GM18858 (cell line): ENCODE results near the gene CLTC.

Experiments used
- ATAC-seq: cut with Tn5 transposase; IDR thresholded peaks from one replicate; pipeline ENCODE4 v1.9.1; 2021; ENCODE audit not compliant: unreplicated experiment

CLTC gene

DNA sequence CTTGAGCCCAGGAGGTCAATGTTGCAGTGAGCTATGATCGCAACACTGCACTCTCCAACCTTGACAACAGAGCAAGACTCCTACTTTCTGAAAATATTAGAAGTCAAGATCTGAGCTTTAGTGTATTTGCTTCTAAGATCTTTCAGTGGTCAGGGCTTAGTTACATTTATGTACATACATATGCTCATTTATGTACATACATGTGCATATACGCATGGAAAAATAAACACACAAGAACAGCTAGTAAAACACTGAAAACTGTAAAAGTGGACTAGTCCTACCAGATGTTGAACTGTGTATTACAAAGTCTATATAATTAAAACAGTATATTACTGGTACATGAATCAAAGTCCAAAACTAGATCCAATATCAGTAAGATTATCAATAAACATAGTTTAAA, 59.2 kb downstream of the CLTC start:
- ATAC-seq: no peak

DNA sequence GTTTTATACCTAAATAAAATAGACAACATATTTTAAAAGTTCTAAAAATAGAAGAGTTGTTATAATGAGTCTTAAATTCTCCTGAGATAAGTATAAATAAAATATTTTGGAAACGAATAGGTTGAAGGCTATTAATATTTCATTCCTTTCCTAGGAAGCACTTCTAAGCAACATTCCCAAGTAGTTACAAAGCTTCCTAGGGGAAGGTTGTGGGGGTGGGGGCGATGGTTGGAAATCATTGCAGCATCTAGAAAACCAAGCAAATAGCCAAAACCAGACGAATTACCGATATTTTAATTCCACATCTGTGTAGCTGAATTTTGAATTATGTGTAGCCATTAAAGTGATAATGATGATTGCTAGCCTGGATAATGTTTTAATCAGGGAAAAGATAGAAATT, 60.6 kb downstream of the CLTC start:
- no peak for ATAC-seq

DNA sequence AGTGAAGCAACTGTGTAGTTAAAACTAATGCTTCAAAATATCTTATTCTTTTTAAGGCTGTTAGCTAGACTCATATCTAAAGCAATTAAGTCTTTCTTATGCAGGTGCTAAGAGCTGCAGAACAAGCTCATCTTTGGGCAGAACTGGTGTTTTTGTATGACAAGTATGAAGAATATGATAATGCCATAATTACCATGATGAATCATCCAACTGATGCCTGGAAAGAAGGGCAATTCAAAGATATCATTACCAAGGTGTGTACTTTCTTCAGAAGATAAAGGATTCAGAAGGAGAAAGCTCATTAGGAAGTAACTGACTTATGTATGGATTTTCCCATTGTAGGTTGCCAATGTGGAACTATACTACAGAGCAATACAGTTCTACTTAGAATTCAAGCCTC, 63.6 kb downstream of the CLTC start:
- no peak for ATAC-seq

DNA sequence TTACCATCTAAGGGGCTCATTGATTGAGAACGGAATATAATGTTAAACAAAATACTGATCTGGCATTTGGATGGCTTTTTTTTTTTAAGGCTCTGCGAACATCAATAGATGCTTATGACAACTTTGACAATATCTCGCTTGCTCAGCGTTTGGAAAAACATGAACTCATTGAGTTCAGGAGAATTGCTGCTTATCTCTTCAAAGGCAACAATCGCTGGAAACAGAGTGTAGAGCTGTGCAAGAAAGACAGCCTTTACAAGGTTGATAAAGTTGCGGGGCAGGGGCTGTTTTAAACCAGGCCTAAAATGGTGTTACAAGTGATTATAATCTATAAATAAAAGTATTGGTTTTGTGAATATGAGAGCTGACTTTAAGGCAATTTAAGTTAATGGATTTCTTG, 65.3 kb downstream of the CLTC start:
- no peak for ATAC-seq

DNA sequence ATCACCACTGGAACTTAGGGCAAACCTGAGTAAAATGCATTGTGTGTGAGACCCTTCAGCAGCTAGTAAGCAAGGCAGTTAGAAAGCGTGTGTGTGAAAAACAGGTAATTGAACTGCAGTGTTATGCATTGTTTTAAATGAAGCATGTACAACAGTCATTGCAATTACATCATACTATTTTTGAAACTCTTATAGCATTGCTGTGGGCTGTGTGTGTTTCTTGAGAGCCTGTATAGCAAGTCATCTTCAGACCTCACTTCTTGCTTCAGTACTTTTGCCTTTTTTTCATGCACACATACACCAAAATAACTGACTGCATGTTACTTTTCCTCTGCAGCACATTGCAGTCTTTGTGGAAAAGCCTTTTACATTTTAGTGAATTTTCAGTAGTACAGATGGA, 68.3 kb downstream of the CLTC start:
- ATAC-seq: no peak

DNA sequence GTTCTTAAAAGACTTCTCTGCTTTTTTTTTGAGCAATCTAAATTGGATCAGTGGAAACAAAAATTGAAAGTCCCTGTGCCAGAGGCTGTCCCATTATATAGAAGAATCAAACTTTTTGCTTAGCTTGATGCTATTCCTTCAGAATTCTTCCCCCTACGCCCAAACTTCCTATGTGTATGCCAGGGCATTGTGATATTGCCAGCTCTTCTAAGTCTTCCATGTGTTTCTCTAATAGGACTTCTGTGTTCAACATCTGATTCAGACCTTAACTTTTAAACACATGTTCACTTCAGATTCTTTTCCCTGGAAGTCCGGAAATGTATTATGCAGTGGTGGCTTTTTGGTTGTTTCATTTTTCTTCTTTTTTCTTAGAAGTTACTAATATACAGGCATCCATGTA, 68.8 kb downstream of the CLTC start:
- no peak for ATAC-seq

DNA sequence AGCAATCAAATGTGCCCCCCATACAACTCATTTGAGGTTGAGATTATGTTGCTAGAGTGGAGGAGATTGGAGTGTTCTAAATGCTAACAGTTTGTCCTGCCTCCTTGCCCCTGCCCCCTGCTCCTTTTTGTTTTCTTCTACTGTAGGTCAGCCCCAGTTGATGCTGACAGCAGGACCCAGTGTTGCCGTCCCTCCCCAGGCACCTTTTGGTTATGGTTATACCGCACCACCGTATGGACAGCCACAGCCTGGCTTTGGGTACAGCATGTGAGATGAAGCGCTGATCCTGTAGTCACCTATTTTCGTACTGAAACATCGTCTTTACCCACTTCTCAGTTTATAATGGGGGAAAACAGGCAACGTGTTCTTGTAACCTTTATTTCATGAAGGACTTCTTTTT, 73.9 kb downstream of the CLTC start:
- ATAC-seq: no peak

DNA sequence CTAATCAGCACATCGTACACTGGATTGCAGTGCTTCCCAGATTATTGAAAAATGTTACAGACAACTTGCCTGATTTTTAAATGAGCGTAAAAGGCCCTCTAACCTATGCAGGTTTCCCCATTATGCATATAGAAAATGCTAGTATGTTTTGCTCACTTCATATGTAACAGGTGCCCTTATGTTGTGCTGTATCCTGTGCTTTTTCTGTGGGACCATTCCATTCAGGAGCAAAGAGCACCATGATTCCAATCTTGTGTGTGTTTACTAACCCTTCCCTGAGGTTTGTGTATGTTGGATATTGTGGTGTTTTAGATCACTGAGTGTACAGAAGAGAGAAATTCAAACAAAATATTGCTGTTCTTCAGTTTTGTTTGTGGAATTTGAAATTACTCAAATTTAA, 74.6 kb downstream of the CLTC start:
- ATAC-seq: no peak

DNA sequence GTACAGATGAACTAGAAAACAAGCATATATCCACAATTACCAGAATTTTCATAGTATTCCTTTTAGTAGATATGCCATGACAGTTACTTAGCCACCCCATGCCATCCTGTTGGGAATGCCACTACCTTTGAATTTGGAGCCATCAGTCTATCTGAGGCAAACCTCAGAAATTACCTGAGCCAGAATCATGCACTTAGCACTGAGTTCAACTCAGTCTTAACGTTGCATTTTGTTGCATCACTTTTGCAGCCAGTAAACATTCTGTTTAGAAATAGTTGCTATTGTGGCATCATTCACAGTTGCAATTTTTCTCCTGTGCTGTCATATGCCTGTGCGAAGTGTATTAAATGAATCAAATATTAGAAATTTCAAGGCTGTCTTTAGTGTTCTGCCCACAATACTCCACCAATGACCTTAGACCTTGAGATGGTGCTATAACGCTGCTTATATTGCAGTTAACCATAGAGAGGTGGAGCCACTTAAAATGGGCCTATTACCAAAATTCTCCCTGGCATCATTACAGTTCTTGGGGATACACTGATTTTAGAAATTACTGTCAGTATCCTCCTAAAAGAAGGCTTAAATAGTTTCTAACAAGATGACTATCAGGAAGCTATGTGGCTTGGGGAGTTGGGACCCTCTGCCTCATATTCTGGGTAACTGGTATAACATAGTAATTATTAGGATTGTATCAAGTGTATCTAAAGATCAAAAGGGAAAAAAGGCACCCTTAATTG, 76.4 kb downstream of the CLTC start:
- ATAC-seq: no peak

DNA sequence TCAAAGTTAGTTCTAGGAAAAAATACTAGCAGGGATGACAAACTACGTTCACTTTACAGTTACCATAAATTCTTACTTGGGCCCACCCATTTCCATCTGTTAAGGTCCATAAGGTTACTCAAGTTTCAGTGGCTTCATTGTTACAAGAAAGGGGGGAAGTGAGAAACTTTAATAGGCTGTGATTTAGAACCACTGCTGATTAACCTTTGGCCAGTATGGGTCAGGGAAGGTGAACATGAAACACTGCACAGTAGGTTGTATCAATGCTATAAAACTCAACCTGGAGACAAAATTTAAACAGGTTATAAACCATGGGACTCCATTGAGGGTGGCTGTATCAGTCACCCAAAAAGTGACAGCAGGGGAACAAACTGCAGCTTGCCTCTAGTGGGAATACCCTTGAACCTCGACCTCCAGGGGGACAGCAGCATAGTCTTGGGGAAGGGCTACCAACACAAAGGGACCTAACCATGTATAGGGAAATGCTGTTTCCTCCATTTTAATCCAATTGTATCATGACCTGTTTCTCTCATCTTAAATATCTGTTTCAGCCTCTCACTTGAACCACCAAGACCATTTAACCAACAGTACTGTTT, 77.1 kb downstream of the CLTC start:
- ATAC-seq: no peak

DNA sequence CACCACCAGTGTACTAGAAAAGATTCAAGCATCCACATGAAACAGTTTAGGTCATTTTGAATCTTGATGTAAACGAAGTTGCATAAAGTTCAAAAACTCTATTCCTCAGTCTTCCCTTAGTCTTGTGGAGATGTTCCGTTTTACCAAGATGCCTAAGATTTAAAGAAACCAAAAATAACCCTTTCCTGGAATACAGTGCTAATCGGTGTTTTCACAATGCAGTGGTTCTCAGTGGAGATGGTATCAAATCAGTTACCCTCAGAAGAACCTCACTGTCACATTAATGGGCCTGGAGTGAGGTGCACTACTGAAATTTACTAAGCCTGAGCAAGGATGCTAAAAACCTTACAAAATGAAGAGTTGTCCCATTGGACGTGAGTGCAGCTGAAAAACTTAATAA, 78.4 kb downstream of the CLTC start:
- ATAC-seq: no peak

DNA sequence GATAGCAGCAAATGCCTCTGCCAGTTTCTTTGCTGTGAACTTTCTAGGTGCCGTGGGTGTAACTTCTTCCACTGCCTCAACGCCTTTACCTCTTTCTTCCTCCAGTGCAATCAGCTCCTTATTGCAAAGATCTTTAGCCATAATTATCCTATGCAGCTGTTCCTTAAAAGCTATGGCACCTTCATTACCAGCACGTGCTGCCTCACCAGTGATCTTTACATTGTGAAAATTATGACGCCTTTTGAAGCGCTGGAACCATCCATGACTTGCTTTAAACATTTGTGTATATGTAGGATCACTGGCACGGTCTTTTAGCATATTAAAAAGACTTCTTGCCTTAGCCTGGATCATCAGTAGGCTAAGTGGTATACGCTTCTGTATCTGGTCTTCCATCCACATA, 79.5 kb downstream of the CLTC start:
- ATAC-seq: no peak

DNA sequence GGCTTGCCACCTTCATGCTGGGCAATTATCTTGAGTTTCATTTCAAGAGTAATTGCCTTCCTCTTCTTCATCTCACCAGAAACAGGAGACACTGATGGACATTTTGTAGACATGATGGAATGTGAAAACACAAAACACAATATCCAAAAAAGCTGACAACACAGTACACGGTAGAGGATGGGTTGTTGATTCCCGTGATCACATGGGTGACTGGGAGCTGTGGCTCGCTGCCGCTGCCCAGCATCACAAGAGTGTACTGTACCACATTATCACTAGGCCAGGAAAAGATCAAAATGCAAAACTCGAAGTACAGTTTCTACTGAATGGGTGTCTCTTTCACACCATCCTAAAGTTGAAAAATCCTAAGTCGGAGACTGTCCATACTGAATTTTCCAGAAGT, 80.1 kb downstream of the CLTC start:
- ATAC-seq: no peak

DNA sequence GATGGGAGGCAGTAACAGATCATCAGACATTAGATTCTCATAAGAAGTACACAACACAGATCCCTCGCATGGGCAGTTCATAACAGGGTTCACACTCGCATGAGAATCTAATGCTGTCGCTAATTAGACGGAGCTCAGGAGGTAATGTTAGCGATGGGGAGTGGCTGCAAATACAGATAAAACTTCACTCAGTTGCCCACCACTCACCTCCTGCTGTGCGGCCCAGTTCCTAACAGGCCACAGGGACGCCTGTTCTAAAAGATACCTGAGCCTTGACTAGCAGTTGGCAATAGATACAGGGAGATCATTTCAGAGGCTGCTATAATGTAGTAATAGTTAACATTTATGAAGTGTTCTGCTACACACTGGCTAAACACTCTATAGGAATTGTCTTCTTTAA, 82.6 kb downstream of the CLTC start:
- no peak for ATAC-seq

DNA sequence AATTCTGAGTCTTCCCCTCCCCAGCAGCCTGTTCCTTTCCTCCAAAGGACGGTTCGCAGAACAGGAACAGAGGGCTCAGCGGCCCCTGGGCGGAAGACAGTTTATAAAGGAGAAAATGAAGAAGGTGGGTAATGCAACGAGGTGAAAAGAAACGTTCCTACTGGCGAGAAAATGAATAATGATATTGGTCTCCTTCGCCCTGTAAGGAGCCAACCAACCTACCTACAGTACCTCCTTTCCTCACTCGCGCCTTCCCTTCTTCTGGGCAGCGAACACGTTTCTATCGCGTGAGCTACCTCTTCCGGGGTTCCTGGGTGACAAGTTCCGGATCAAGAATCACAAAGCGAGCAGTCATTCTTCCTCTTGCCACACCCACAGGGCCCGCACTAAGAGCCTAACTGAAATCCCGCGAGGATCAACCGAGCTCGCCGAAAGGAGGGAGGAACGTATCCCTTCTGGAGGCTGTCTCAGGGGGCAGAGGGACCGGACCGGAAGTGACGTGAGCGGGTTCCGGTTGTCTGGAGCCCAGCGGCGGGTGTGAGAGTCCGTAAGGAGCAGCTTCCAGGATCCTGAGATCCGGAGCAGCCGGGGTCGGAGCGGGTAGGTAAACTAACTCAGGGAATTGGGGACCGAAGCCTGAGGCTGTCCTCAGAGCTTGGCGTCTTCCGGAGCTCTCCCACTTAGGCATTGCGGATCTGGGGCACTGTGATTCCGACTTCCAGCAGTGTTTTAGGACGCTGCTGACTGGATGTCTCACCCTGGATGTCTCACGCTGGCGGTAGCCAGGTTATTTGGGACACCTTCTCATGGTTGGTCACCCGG, 87.7 kb downstream of the CLTC start, which contains the start of the genes PTRH2 and VMP1:
TSS of gene PTRH2 (minus strand) at position 282 of the 822 bp plus-strand sequence. CDS start 9,452 bp downstream, outside the sequence.
TSS of gene VMP1 (plus strand) at position 506 of the 822 bp plus-strand sequence. CDS start 23,793 bp downstream, outside the sequence.
- ATAC-seq: peak; percentile 89

DNA sequence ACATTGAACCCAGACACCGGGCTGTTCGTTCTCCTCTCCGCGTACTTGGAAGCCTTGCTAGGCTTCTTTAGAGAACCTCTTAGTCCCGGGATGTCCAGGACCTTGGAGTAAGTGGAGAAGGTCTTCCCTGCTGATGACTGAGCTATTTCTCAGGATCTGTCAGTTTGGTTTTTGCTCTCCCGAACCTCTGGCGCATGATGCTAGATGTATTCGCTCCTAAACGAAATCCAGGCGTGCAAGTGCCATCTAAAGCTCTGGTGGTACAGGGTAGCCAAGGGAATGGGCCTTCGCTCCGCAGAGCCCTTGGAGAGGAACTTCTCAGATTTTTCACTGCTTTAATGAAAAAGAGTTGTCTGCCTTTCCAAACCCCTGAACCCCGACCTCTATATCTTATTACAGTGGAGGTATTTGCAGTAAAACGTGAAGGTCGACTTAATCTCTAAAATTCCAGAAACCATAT, 88.3 kb downstream of the CLTC start:
- ATAC-seq: no peak

DNA sequence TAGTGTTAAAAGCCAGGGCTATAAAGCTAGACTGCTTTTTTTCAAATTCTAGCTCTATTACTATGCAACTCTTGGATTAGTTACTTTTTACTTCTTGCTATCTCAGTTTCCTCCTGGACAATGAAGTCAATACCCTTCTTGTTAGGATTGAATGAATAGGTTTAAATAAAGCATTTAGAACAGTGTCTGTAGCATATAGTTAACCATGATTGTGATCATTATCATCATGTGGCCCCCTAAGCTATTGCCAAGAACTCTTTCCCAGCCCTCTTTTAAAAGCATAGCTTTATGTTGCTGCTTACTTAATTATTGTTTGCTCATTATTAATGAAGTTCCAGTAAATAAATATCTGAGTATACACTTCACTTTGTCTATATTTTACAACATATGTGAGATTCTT, 92.2 kb downstream of the CLTC start:
- no peak for ATAC-seq

DNA sequence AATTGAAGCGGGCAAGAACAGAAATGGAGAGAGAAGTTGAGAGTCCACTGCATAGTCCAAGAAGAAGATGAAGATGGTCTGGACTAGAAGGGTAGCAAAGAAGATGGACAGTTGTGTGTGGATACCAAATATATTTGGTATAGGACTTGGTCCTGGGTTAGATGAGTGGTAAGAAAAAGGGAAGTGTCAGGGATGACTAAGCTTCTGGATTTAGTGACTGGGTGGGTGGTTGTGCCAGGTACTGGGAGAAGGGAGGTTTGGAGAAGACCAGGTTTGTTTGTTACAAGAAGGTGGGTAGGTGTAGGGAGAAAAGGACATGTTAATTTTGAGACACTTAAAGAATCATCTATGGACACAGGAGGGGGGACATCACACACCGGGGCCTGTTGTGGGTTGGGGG, 93.2 kb downstream of the CLTC start:
- no peak for ATAC-seq

DNA sequence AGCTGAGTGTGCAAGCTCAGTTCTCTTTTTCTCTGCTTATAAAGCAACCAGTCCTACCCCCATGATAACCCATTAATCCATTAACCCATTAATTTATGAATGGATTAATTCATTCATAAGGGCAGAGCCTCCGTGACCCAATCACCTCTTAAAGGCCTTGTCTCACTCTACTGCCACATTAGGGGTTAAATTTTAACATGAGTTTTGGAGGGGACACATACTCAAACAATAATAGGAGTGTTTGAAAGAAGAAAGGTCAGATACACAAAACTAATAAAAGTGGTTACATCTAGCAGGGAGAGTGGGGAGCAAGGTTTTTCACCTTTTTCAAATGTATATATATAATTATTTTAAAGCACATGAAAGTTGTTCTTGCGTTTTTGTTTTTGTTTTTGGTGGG, 94.6 kb downstream of the CLTC start:
- ATAC-seq: no peak

DNA sequence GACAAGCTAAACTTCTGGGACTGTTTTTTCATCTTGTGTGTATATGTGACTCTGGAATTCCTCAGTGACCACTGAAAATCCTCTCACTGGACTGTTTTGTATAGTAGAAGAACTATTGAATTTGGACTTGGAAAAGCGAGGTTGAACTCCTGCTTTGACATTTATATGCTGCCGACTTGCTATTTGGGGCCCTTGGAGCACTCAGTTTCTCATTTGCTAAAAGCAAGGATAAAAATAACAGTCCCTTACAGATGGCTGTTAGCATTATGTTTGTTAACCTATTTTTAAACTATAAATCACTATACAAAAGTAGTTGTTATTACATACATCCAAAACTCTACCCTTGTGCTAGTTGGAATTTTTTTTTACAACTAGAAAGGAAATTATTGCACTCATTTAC, 96.7 kb downstream of the CLTC start:
- ATAC-seq: no peak

DNA sequence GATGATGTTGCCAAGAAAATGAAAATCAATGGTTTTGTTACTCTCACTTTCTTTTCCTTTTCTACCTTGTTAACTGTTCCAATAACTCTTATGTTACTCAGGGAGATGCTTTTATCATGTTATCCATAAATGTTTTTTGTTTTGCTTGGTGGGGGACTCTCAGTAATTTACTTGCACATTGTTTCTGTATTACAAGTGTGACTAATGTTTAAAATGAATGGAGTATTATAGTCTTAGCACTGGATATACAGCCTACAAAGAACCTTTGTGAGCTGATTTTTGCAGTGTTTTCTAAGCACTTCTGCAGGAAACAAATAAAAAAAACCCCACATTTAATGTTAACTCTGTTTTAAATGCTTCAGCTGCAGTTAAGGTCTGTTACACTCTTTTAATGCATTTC, 99.8 kb downstream of the CLTC start:
- no peak for ATAC-seq

DNA sequence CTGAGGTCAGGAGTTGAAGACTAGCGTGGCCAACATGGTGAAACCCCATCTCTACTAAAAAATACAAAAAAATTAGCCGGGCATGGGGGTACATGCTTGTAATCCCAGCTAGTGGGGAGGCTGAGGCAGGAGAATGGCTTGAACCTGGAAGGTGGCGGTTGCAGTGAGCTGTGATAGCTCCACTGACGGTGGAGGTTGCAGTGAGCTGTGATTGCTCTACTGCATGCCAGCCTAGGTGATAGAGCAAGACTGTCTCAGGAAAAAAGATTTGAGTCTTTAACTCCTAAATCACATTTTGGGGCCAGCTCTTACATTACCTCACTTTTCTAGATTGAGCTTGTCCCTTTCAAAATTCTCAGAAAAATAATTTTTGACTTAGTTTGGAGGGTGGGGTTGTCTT, 102.9 kb downstream of the CLTC start:
- no peak for ATAC-seq
